ENCODE measurements around the gene MEF2D.

DNA sequence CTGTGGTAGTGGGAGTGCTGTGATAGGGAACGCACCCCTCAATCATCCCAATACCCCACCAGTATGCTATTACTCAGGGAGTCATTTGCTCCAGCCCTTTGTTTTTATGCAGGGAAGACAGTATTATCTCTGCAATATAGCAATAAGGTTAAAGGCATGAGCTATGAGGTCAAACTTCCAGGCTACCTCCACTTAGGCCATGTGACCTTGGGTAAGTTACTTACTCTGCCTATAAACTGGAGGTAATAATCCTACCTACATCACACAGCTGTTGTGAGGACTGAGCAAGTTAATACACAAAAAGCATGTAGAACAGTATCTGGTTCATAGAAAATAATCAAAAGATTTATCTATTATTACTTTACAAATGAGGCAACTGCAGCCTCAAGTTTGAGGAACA, 30.1 kb downstream of the MEF2D start:
- TF ChIP-seq, protein P1, sequence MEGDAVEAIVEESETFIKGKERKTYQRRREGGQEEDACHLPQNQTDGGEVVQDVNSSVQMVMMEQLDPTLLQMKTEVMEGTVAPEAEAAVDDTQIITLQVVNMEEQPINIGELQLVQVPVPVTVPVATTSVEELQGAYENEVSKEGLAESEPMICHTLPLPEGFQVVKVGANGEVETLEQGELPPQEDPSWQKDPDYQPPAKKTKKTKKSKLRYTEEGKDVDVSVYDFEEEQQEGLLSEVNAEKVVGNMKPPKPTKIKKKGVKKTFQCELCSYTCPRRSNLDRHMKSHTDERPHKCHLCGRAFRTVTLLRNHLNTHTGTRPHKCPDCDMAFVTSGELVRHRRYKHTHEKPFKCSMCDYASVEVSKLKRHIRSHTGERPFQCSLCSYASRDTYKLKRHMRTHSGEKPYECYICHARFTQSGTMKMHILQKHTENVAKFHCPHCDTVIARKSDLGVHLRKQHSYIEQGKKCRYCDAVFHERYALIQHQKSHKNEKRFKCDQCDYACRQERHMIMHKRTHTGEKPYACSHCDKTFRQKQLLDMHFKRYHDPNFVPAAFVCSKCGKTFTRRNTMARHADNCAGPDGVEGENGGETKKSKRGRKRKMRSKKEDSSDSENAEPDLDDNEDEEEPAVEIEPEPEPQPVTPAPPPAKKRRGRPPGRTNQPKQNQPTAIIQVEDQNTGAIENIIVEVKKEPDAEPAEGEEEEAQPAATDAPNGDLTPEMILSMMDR (IDR thresholded peaks at IDR 0.05), result no peak
- TF ChIP-seq POLR2A (IDR thresholded peaks at IDR 0.05) (no peak), EP300 (IDR thresholded peaks at IDR 0.05) (no peak), POLR2AphosphoS5 (IDR thresholded peaks at IDR 0.05) (no peak)

All from stomach (tissue), 4 donors.